ENCODE measurements around the gene CLECL1. TPM values are rescaled to one million over a fixed set of nuclear protein-coding genes. Genes with fewer than 3 reads are reported as not detected.

Gene CLECL1
- total RNA-seq, 4 donors from 2014 or later: 1.9 TPM; not detected in 3

GRCh38 chr12:9763025-9763424 is 30.1 kb upstream of the CLECL1 start:
- Histone ChIP-seq H3K36me3 (no peaks in the 10 kb centered on the region), H3K27me3 (no peaks in the 10 kb centered on the region), H3K4me3 (no peak overlapping the region), H3K4me1 (no peaks in the 10 kb centered on the region), H3K9me3 (no peaks in the 10 kb centered on the region), H3K27ac (no peak overlapping the region)
- DNase-seq: no peak
- TF ChIP-seq CTCF (IDR thresholded peaks at IDR 0.05) (no peak), POLR2A (IDR thresholded peaks at IDR 0.05) (no peak)
- intact Hi-C loops (cut with DNase I; ENCODE audit: low total_unique reads): no loop called here

- TF ChIP-seq POLR2A (IDR thresholded peaks at IDR 0.05) (no peak), CTCF (IDR thresholded peaks at IDR 0.05) (no peak)
- no peak overlapping the region for H3K27ac ChIP-seq
- no peaks in the 10 kb centered on the region for H3K27me3 ChIP-seq
- no peaks in the 10 kb centered on the region for H3K4me1 ChIP-seq
- intact Hi-C loops (cut with DNase I; ENCODE audit: low total_unique reads): no loop called here
- no peak for DNase-seq
- H3K9me3 ChIP-seq: no peaks in the 10 kb centered on the region
- no peaks in the 10 kb centered on the region for H3K36me3 ChIP-seq
- no peak overlapping the region for H3K4me3 ChIP-seq
These were observed 29.5 kb upstream of the CLECL1 start for GRCh38 chr12:9762369-9762768.

GRCh38 chr12:9761419-9761781 is 28.5 kb upstream of the CLECL1 start:
- DNase-seq: no peak
- Histone ChIP-seq H3K9me3 (no peaks in the 10 kb centered on the region), H3K4me1 (no peaks in the 10 kb centered on the region), H3K27ac (peak overlapping the region in 1 of 2 donors; percentile 14), H3K4me3 (no peak overlapping the region), H3K27me3 (no peaks in the 10 kb centered on the region), H3K36me3 (no peaks in the 10 kb centered on the region)
- intact Hi-C loops (cut with DNase I; ENCODE audit: low total_unique reads): no loop called here
- TF ChIP-seq CTCF (IDR thresholded peaks at IDR 0.05) (no peak), POLR2A (IDR thresholded peaks at IDR 0.05) (no peak)

- TF ChIP-seq POLR2A (IDR thresholded peaks at IDR 0.05): no peak
- TF ChIP-seq CTCF (IDR thresholded peaks at IDR 0.05): no peak
- intact Hi-C loops (cut with DNase I; ENCODE audit: low total_unique reads): no loop called here
These were observed 28.0 kb upstream of the CLECL1 start, which contains the start of gene CD69 for GRCh38 chr12:9760699-9761418. CD69 (minus strand) TSS chr12:9760901; CDS start chr12:9760820, 81 bp downstream.

GRCh38 chr12:9760120-9760519 is 27.2 kb upstream of the CLECL1 start:
- Histone ChIP-seq H3K27ac (no peak overlapping the region), H3K4me1 (no peaks in the 10 kb centered on the region), H3K9me3 (no peaks in the 10 kb centered on the region), H3K27me3 (no peaks in the 10 kb centered on the region), H3K36me3 (no peaks in the 10 kb centered on the region), H3K4me3 (no peak overlapping the region)
- DNase-seq: no peak
- no peak for TF ChIP-seq POLR2A (IDR thresholded peaks at IDR 0.05)
- TF ChIP-seq CTCF (IDR thresholded peaks at IDR 0.05): no peak
- intact Hi-C loops (cut with DNase I; ENCODE audit: low total_unique reads): no loop called here

More at GRCh38 chr12:9760699-9761418, 28.0 kb upstream of the CLECL1 start, which contains the start of gene CD69:
- Histone ChIP-seq H3K4me3 (no peak within 1 kb of the TSS), H3K27me3 (no peaks in the 10 kb centered on the region), H3K4me1 (no peaks in the 10 kb centered on the region), H3K27ac (peak within 1 kb of the TSS in 1 of 2 donors; percentile 14), H3K9me3 (no peaks in the 10 kb centered on the region), H3K36me3 (no peaks in the 10 kb centered on the region)
- no peak for DNase-seq

Data from uterus (tissue), 4 donors.